HL-60 (cell line): ENCODE measurements around the gene HES4.
"Not testable (repeated sequence)": the region's sequence is repeated elsewhere in the genome, so short reads cannot be mapped to it uniquely, and the experiment has no call there.

Experiments used
- CTCF ChIP-seq: IDR thresholded peaks from one replicate; pipeline ENCODE4 v1.5.1; 2011; ENCODE audit warnings: low read length, control low read depth, inconsistent platforms; ENCODE audit not compliant: insufficient read depth
- POLR2AphosphoS5 ChIP-seq: IDR thresholded peaks from 2 replicates; pipeline ENCODE4 v1.6.1; 2012; ENCODE audit warnings: low read depth
- REST ChIP-seq: IDR thresholded peaks from 2 replicates; pipeline ENCODE4 v1.6.1; 2012; ENCODE audit warnings: low read depth; ENCODE audit not compliant: insufficient replicate concordance
- SPI1 ChIP-seq: IDR thresholded peaks from 2 replicates; pipeline ENCODE4 v1.6.1; 2012; ENCODE audit warnings: low read depth, mild to moderate bottlenecking, borderline replicate concordance

GRCh38 chr1:1018321-1018685, 18.4 kb upstream of the HES4 start:
- not testable (repeated sequence) for TF ChIP-seq CTCF, REST, SPI1, POLR2AphosphoS5
